Stimulated activated CD4-positive, alpha-beta T cell treated with anti-CD3 and anti-CD28 coated beads, Interleukin-1b, Interleukin-23, amount 100 ng/mL, for 1 hour (primary cell): ENCODE data around the gene ARHGAP26.

Experiments
- DNase-seq, 2 donors: peaks; one replicate each; pipeline ENCODE4 v3.0.0-alpha.2; 2020; ENCODE audit warnings: low read depth in 2 of 2

Gene ARHGAP26

GRCh38 chr5:142814122-142814521, 43.9 kb downstream of the ARHGAP26 start:
- no peak for DNase-seq

- no peak for DNase-seq
These were observed 45.3 kb downstream of the ARHGAP26 start for GRCh38 chr5:142815469-142815868.

- DNase-seq, result no peak
These were observed 46.6 kb downstream of the ARHGAP26 start for GRCh38 chr5:142816531-142817430.

- DNase-seq, result no peak
These were observed 47.8 kb downstream of the ARHGAP26 start for GRCh38 chr5:142817949-142818431.

GRCh38 chr5:142819292-142819691, 49.1 kb downstream of the ARHGAP26 start:
- DNase-seq, result no peak

- DNase-seq, result no peak
These were observed 49.6 kb downstream of the ARHGAP26 start for GRCh38 chr5:142819825-142820224.

GRCh38 chr5:142820447-142820846, 50.3 kb downstream of the ARHGAP26 start:
- DNase-seq, result no peak

- DNase-seq, result no peak
These were observed 51.0 kb downstream of the ARHGAP26 start for GRCh38 chr5:142821034-142821732.

GRCh38 chr5:142821733-142822487, 51.7 kb downstream of the ARHGAP26 start:
- no peak for DNase-seq

GRCh38 chr5:142823126-142823525, 52.9 kb downstream of the ARHGAP26 start:
- no peak for DNase-seq

- no peak for DNase-seq
These were observed 53.6 kb downstream of the ARHGAP26 start for GRCh38 chr5:142823806-142824205.

- no peak for DNase-seq
These were observed 54.2 kb downstream of the ARHGAP26 start for GRCh38 chr5:142824391-142824790.

- no peak for DNase-seq
These were observed 55.4 kb downstream of the ARHGAP26 start for GRCh38 chr5:142825378-142826089.

GRCh38 chr5:142826093-142826492, 55.9 kb downstream of the ARHGAP26 start:
- DNase-seq, result no peak

GRCh38 chr5:142826741-142827492, 56.7 kb downstream of the ARHGAP26 start:
- no peak for DNase-seq

GRCh38 chr5:142827934-142828576, 57.9 kb downstream of the ARHGAP26 start:
- DNase-seq, result no peak

GRCh38 chr5:142828797-142829535, 58.8 kb downstream of the ARHGAP26 start:
- DNase-seq, result no peak

- DNase-seq, result no peak
These were observed 59.6 kb downstream of the ARHGAP26 start for GRCh38 chr5:142829801-142830220.

GRCh38 chr5:142830241-142831008, 60.2 kb downstream of the ARHGAP26 start:
- no peak for DNase-seq
